ENCODE measurements around the gene RPIA. TPM values are rescaled to one million over a fixed set of nuclear protein-coding genes. Genes with fewer than 3 reads are reported as not detected.

The RPIA gene
- total RNA-seq, 1 experiment from 2014 or later = 18.2 TPM

GRCh38 chr2:88711289-88711688, 19.8 kb downstream of the RPIA start:
- ChIA-PET POLR2A (no interaction called here), CTCF (no interaction called here)

GRCh38 chr2:88711897-88712296, 20.4 kb downstream of the RPIA start:
- no peak overlapping the region for H3K27ac ChIP-seq (ENCODE audit: low read length)
- TF ChIP-seq TCF7L2 (IDR thresholded peaks at IDR 0.05; ENCODE audit: low read depth, low read length) (no peak), CTCF (IDR thresholded peaks at IDR 0.05) (no peak), POLR2AphosphoS5 (IDR thresholded peaks at IDR 0.05; ENCODE audit: low read depth, low read length) (no peak), SIN3A (IDR thresholded peaks at IDR 0.05; ENCODE audit: borderline replicate concordance, insufficient read depth, low read depth, low read length) (no peak), REST (IDR thresholded peaks at IDR 0.05; ENCODE audit: insufficient read depth in 1 of 2, low read depth in 2 of 2, low read length in 1 of 2) (no peak)
- no peaks in the 10 kb centered on the region for H3K27me3 ChIP-seq (ENCODE audit: control insufficient read depth, insufficient read depth, low read length)
- in situ Hi-C loops (cut with HindIII; ENCODE audit: low pct_unique_long_range_greater_than_20kb, low sequenced_read_pairs) = no loop called here
- POLR2A ChIA-PET = no interaction called here
- H3K4me3 ChIP-seq (ENCODE audit: low read depth in 2 of 2, low read length in 2 of 2) = no peak overlapping the region
- ATAC-seq = no peak
- no peaks in the 10 kb centered on the region for H3K36me3 ChIP-seq (ENCODE audit: control insufficient read depth, insufficient read depth, low read length)
- intact Hi-C loops (cut with micrococcal nuclease; ENCODE audit: unreplicated experiment) = no loop called here
- BruUV-seq (replicated peaks) = no TSS peak
- no peak for DNase-seq (ENCODE audit: low read depth, low spot score)
- H3K4me1 ChIP-seq (ENCODE audit: control insufficient read depth, insufficient read depth, low read length) = no peaks in the 10 kb centered on the region
- CTCF ChIA-PET = no interaction called here
- no peaks in the 10 kb centered on the region for H3K9me3 ChIP-seq (ENCODE audit: control insufficient read depth, insufficient read depth, low read depth, low read length)

More at GRCh38 chr2:88711289-88711688, 19.8 kb downstream of the RPIA start:
- TF ChIP-seq TCF7L2 (IDR thresholded peaks at IDR 0.05; ENCODE audit: low read depth, low read length) = no peak
- Histone ChIP-seq H3K4me1 (ENCODE audit: control insufficient read depth, insufficient read depth, low read length) (no peaks in the 10 kb centered on the region), H3K9me3 (ENCODE audit: control insufficient read depth, insufficient read depth, low read depth, low read length) (no peaks in the 10 kb centered on the region), H3K36me3 (ENCODE audit: control insufficient read depth, insufficient read depth, low read length) (no peaks in the 10 kb centered on the region), H3K4me3 (ENCODE audit: low read depth in 2 of 2, low read length in 2 of 2) (no peak overlapping the region), H3K27me3 (ENCODE audit: control insufficient read depth, insufficient read depth, low read length) (no peaks in the 10 kb centered on the region), H3K27ac (ENCODE audit: low read length) (no peak overlapping the region)
- ATAC-seq (no peak), DNase-seq (ENCODE audit: low read depth, low spot score) (no peak)
- BruUV-seq (replicated peaks) = no TSS peak
- intact Hi-C loops (cut with micrococcal nuclease; ENCODE audit: unreplicated experiment) = no loop called here
- in situ Hi-C loops (cut with HindIII; ENCODE audit: low pct_unique_long_range_greater_than_20kb, low sequenced_read_pairs) = no loop called here

- ChIA-PET POLR2A (no interaction called here), CTCF (no interaction called here)
- intact Hi-C loops (cut with micrococcal nuclease; ENCODE audit: unreplicated experiment) = no loop called here
- Histone ChIP-seq H3K4me3 (ENCODE audit: low read depth in 2 of 2, low read length in 2 of 2) (no peak overlapping the region), H3K27me3 (ENCODE audit: control insufficient read depth, insufficient read depth, low read length) (no peaks in the 10 kb centered on the region), H3K27ac (ENCODE audit: low read length) (no peak overlapping the region), H3K36me3 (ENCODE audit: control insufficient read depth, insufficient read depth, low read length) (no peaks in the 10 kb centered on the region), H3K4me1 (ENCODE audit: control insufficient read depth, insufficient read depth, low read length) (no peaks in the 10 kb centered on the region), H3K9me3 (ENCODE audit: control insufficient read depth, insufficient read depth, low read depth, low read length) (peaks cover 2% of the 10 kb centered on the region; the same call in 1 of the 2 replicates)
- in situ Hi-C loops (cut with HindIII; ENCODE audit: low pct_unique_long_range_greater_than_20kb, low sequenced_read_pairs) = no loop called here
- TF ChIP-seq TCF7L2 (IDR thresholded peaks at IDR 0.05; ENCODE audit: low read depth, low read length) = no peak
- no peak for TF ChIP-seq SIN3A (IDR thresholded peaks at IDR 0.05; ENCODE audit: borderline replicate concordance, insufficient read depth, low read depth, low read length)
- TF ChIP-seq CTCF (IDR thresholded peaks at IDR 0.05) = no peak
- TF ChIP-seq POLR2AphosphoS5 (IDR thresholded peaks at IDR 0.05; ENCODE audit: low read depth, low read length) = no peak
- TF ChIP-seq REST (IDR thresholded peaks at IDR 0.05; ENCODE audit: insufficient read depth in 1 of 2, low read depth in 2 of 2, low read length in 1 of 2) = no peak
- ATAC-seq = no peak
- no TSS peak for BruUV-seq (replicated peaks)
- no peak for DNase-seq (ENCODE audit: low read depth, low spot score)
These were observed 21.9 kb downstream of the RPIA start for GRCh38 chr2:88713408-88713807.

Measured in Panc1 (cell line).